Activated CD4-positive, alpha-beta T cell treated with anti-CD3 and anti-CD28 coated beads, Interleukin-2, amount 10 ng/mL, durations not matched to agents 24 days and 14 days (primary cell): ENCODE results near the gene PPP1CA. TPM values are rescaled to one million over a fixed set of nuclear protein-coding genes. Genes with fewer than 3 reads are reported as not detected.
A peak's percentile ranks its signal among the peaks of the same experiment; 100 is the strongest.

Experiments used
- DNase-seq: peaks from one replicate; pipeline ENCODE4 v3.0.0; 2022
- H3K27ac Mint-ChIP-seq: one replicate; pipeline ENCODE4 v1.8.0; 2022; ENCODE audit warnings: mild to moderate bottlenecking, mixed read lengths
- H3K27me3 Mint-ChIP-seq: one replicate; pipeline ENCODE4 v1.8.0; 2022; ENCODE audit warnings: mixed read lengths
- H3K36me3 Mint-ChIP-seq: one replicate; pipeline ENCODE4 v1.8.0; 2022; ENCODE audit warnings: low read depth, mild to moderate bottlenecking, mixed read lengths
- H3K4me1 Mint-ChIP-seq: one replicate; pipeline ENCODE4 v1.8.0; 2021; ENCODE audit warnings: mixed read lengths
- H3K4me3 Mint-ChIP-seq: one replicate; pipeline ENCODE4 v1.8.0; 2022; ENCODE audit warnings: mild to moderate bottlenecking, moderate library complexity, mixed read lengths
- H3K9me3 Mint-ChIP-seq: one replicate; pipeline ENCODE4 v1.8.0; 2021; ENCODE audit warnings: mixed read lengths
- intact Hi-C: fragments of 100-400 bp; cut with micrococcal nuclease; formaldehyde crosslinking; loops from one replicate; pipeline ENCODE4 v1.15.1; 2023
- total RNA-seq: library from RNA; stranded (reverse); gene quantifications from 2 replicates; pipeline ENCODE4 v1.2.3, GENCODE V29; 2022

PPP1CA gene
- total RNA-seq, 1 donor from 2014 or later, result 252 TPM

DNA sequence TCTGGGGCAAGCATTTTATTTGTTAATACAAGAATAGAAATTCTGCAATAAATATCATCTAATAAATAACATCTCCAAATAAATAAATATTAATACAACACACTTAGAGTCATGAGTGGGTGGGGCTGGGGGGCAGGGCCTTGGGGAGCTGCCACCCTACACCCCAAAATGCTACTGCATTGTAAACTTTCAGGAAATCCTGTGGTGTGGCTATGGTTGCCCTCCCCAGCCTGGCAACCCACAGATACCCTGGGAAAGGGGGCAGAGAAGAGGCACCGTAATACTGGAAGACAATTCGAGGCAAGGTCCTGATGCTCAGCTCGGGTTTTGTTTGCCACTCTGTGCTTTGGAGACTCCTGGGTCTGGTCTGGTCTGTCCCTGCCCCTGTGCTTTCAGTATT, 37.5 kb downstream of the PPP1CA start:
- H3K9me3 Mint-ChIP-seq, result no peaks in the 10 kb centered on the region
- no peaks in the 10 kb centered on the region for H3K36me3 Mint-ChIP-seq
- H3K4me1 Mint-ChIP-seq, result peaks cover 13% of the 10 kb centered on the region
- no peak overlapping the region for H3K4me3 Mint-ChIP-seq
- no peak for DNase-seq
- intact Hi-C loops, result no loop called here
- H3K27me3 Mint-ChIP-seq, result peaks cover 50% of the 10 kb centered on the region
- H3K27ac Mint-ChIP-seq, result no peak overlapping the region

DNA sequence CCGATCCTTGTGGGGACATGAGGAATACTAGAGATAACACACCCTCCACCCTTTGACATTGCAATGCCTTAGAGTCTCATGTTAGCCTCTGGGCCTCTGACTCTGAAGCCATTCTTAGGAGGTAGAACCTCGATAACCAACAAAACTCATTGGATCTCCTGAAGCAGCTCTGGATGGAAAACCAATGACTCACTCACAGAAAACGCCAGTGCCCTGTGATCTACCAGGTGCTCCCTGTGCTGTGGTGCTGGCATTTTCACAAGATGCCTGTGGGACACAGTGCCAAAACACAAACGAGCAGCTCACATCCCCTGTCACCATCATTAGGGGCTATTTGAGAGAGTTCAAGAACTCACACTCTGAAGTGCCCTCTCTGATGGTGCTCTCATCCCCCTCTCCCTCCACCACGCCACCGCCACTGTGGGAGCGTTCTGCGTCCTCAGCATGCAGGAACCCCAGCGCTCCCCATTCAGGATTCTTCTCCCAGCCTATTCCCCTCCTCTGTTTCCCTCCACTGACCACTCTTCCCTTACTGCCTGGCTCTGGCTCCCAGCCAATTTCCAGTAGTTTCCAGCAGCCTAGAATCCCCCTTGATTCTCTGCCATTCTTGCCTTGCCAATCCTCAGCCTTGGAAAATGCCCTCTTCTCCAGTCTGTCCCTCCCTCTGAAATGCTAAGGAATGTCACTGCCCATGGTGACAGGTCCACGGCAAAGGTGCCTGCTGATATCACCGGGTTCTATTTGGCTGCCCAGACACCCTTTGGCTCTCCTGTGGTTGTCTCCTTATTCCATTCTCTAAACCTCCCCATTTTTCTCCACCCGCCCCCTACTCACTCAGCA, 43.6 kb downstream of the PPP1CA start:
- Mint-ChIP-seq H3K4me3 (no peak overlapping the region), H3K36me3 (no peaks in the 10 kb centered on the region), H3K4me1 (peaks cover 25% of the 10 kb centered on the region), H3K9me3 (no peaks in the 10 kb centered on the region), H3K27me3 (peaks cover 33% of the 10 kb centered on the region), H3K27ac (no peak overlapping the region)
- no peak for DNase-seq
- intact Hi-C loops, result loop anchor here (1.0 to 10.0 kb wide), 2 partner anchors 24 to 227 kb away; partner anchors contain the start of gene GSTP1

DNA sequence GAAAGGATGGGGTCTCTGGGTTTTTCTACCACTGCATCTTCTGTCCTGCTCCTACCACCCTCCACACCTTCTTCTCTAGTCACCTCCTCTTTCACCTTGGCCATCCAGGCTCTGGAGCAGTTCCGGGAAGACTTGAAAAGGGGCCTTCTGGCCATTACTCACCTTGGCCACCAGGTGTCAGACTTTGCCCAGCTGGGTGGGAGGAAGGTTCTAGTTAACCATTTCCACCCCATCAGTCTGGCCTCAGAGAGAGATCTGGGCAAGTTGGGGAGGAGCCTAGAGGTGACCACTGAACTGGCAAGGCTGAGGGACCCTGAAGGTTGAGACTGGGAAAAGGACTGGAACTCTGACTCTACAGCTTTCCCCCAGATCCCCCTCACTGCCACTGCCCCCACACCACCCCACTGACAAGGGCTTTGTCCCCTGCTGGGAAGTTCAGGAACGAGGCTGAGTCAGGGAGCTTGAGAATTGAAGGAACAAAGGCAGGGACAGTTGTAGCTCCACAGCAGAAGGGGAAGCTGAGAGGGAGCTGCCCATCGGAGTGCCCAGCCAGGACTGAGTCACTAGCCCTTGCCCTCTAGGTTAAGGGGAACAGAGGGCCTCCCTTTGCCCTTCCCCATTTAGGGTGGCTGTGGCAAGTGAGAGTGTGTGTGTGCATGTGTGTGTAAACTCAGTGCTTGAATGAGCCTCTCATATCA, 44.6 kb downstream of the PPP1CA start:
- intact Hi-C loops, result loop anchor here (1.0 to 10.0 kb wide), 2 partner anchors 25 to 228 kb away; partner anchors contain the start of gene GSTP1
- H3K4me1 Mint-ChIP-seq, result peaks cover 31% of the 10 kb centered on the region
- DNase-seq, result peak; percentile 92
- H3K4me3 Mint-ChIP-seq, result peak overlapping the region; percentile 67
- H3K36me3 Mint-ChIP-seq, result no peaks in the 10 kb centered on the region
- H3K27me3 Mint-ChIP-seq, result peaks cover 24% of the 10 kb centered on the region
- peak overlapping the region; percentile 88 for H3K27ac Mint-ChIP-seq
- H3K9me3 Mint-ChIP-seq, result no peaks in the 10 kb centered on the region

DNA sequence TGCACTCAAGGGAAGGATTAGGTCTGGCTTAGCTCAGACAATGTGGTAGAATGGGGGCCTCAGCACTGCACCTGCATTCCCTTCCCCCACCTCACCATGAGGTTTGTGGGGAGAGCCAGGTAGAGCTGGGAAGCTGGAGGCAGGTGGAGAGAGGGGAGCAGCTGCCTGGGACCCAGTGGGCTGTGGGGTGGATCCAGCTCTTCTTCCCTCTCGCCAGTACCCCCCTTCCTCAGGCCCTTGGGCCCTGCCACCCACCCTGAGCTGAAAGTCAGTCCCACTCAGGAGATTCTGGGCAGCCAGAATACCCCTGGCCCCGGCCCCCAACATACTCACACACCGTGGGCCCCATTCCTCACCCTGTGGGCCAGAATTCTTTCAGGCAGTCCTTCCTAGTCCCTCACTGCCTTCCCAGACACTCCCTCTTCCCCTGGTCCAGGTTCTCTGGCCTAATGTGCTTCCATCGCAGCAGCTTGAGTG, 45.2 kb downstream of the PPP1CA start:
- no peak for DNase-seq
- Mint-ChIP-seq H3K27me3 (peaks cover 19% of the 10 kb centered on the region), H3K36me3 (no peaks in the 10 kb centered on the region), H3K4me3 (peak overlapping the region; percentile 67), H3K27ac (peak overlapping the region; percentile 88), H3K4me1 (peaks cover 35% of the 10 kb centered on the region), H3K9me3 (no peaks in the 10 kb centered on the region)
- intact Hi-C loops, result loop anchor here (10.0 kb wide), 1 partner anchor 228 kb away; the partner anchor contains the start of gene GSTP1

DNA sequence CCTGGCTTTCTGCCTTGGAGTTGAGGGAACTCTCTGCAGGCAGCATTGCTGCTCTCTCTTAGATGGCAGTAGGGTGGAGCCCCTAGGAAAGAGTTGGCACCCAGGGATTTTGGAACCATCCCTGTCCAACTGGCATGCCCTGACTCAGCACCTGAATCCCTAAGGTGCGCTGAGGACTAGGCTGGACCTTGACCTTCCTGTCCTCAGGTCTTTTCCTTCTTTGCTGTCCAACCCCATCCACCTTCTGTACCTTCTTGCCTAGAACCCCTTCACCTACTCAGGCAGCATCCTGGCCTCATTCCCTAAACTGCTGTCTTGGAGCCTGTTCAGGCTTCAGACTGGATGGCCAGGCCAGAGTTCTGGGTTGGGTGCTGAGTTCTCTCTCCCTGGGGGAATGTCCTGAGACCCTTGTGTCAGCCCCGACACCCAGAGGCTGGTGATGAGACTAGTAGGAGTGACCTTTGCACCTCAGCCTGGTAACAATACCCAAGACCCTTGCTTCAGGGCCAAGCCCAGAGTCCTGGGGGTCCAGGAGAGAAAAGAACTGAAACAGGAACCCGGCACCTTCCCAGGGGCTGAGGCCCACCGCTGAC, 45.8 kb downstream of the PPP1CA start:
- no peak overlapping the region for H3K4me3 Mint-ChIP-seq

DNA sequence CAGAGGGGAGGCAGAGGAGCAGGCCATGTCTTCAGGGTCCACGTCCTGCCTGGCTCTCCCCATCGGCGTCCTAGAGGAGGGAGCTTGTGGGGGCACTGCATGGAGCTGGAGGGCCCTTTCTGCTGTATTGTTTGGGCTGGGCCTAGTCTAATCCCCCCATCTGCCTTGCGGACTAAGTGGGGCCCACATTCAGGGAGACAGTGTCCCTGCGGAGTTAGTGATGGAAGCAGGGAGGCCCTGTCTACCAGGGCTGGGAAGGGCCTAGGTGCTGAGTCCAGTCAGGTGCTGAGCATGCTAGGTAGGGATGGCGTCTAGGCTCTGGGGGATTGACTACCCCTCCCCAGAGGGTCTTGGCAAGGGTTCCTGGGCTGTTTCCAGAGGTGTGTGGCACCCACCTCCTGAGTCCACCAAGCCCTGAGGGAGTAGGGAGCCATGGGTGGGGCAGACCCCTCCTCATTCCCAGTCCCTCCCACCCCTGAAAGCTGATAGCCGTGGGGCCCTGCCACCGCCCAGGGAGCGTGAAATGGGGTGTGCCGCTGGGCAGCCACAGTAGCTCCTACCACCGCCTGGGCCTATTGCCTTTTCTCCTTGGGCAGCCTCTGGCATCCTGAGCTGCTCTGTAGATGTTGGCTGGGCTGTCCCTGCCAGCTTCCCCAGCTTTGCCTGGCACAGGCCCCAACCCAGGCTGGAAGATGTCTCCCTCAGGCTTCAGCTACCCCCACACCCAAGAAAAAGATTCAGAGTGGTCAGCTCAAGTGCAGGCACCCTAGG, 46.5 kb downstream of the PPP1CA start:
- H3K4me1 Mint-ChIP-seq, result peaks cover 37% of the 10 kb centered on the region
- H3K9me3 Mint-ChIP-seq, result no peaks in the 10 kb centered on the region
- H3K4me3 Mint-ChIP-seq, result no peak overlapping the region
- intact Hi-C loops, result loop anchor here (10.0 kb wide), 1 partner anchor 230 kb away; the partner anchor contains the start of gene GSTP1
- H3K27ac Mint-ChIP-seq, result peak overlapping the region; percentile 98
- peaks cover 2% of the 10 kb centered on the region for H3K36me3 Mint-ChIP-seq
- DNase-seq, result no peak
- peaks cover 13% of the 10 kb centered on the region for H3K27me3 Mint-ChIP-seq

More for the DNA sequence above, 45.8 kb downstream of the PPP1CA start:
- DNase-seq, result no peak
- H3K27ac Mint-ChIP-seq, result peak overlapping the region; percentile 65
- intact Hi-C loops, result loop anchor here (10.0 kb wide), 1 partner anchor 229 kb away; the partner anchor contains the start of gene GSTP1
- peaks cover 37% of the 10 kb centered on the region for H3K4me1 Mint-ChIP-seq
- peaks cover 2% of the 10 kb centered on the region for H3K36me3 Mint-ChIP-seq
- H3K9me3 Mint-ChIP-seq, result no peaks in the 10 kb centered on the region
- peaks cover 15% of the 10 kb centered on the region for H3K27me3 Mint-ChIP-seq

DNA sequence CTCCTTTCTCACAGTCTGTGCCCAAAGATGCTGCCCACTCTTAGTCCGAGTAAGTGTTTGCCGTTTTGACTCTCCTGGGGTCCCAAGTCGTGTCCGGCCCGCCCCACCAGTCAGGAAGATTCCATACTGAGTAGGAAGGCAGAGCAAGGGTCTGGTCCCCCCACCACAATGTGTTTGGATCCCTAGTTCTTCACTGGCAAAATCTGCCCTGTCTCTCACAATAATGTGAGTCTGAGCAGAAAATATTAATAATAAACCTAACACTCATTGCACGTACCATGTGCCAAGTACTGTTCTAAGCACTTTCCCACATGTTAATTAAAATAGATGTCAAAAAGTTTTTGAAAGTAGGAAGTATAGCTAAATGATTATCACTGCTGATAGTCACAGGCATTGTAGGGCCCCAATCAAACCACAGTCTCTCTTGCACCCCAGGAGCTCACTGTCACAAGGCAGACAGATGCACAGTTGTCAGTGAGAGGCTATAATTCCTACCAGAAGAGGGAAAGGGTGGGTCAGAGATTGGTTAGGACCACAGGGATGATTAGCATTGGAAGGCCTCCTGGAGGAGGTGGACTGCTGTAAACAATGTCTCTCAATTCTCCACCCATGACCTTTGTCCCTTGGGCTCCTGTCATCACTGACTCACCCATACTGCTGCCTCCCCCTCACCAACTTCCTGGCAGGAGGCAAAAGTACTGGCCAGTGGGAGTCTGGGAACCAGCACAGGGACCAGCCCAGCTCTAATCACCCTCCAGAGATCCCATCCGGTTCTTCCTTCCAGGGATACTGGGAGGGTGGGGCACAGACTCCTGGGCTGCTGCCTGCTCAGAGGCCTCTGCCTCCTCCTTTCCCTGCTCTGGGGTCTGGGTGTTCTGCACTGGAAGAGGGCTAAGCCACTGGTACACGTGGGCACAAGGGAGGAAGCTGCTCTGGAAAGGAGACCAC, 47.3 kb downstream of the PPP1CA start:
- Mint-ChIP-seq H3K4me3 (peak overlapping the region; percentile 97), H3K4me1 (peaks cover 39% of the 10 kb centered on the region), H3K27me3 (peaks cover 13% of the 10 kb centered on the region), H3K36me3 (peaks cover 2% of the 10 kb centered on the region), H3K27ac (peak overlapping the region; percentile 98), H3K9me3 (no peaks in the 10 kb centered on the region)
- intact Hi-C loops, result loop anchor here (10.0 kb wide), 1 partner anchor 230 kb away; the partner anchor contains the start of gene GSTP1
- peak; percentile 69 for DNase-seq

DNA sequence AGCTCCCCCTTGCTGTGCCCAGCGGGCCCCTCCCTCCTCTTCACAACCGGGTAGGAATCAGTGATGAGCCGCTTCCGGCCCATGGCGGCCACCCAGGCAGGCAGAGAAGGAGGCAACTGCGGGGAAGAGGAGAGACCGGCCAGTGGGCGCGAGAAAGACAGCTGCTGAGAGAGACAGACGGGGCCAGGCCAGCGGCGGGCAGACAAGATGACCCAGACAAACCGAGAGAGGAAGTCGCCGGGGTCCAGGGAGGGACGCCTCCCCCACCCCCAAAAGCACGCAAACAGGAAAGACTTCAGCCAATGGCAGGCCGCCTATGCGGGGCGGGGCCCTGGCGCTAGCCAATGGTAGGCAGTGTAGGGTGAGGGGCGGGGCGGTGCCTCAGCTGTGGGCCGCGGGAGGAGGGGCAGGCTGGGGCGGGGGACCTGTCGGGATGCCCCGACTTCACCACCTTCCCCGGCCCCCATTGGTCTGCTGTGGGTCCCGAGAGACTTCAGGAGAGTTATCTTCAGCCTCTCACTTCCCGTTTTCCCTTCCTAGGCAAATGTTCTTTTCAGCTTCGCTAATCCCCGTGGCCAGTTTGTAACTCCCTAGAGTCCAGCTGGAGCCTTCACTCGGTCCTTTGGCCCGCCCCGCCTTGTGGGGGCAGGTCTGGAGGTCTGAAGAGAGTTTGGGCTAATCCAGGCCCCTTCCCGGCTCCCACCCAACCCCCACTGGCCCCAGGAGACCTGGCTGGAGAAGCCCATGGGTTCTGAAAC, 48.2 kb downstream of the PPP1CA start, which contains the start of gene POLD4:
Gene POLD4 (minus strand): TSS at position 230 of the 758 bp plus-strand sequence. CDS start 147 bp downstream, at position 83.
- intact Hi-C loops, result loop anchor here (1.0 to 10.0 kb wide), 4 partner anchors 29 to 231 kb away; partner anchors contain the start of genes GSTP1 and RPS6KB2
- H3K27me3 Mint-ChIP-seq, result peaks cover 5% of the 10 kb centered on the region
- peak within 1 kb of the TSS; percentile 98 for H3K27ac Mint-ChIP-seq
- peak within 1 kb of the TSS; percentile 97 for H3K4me3 Mint-ChIP-seq
- DNase-seq, result peak; percentile 99
- peaks cover 41% of the 10 kb centered on the region for H3K4me1 Mint-ChIP-seq
- no peaks in the 10 kb centered on the region for H3K9me3 Mint-ChIP-seq
- H3K36me3 Mint-ChIP-seq, result peaks cover 2% of the 10 kb centered on the region

DNA sequence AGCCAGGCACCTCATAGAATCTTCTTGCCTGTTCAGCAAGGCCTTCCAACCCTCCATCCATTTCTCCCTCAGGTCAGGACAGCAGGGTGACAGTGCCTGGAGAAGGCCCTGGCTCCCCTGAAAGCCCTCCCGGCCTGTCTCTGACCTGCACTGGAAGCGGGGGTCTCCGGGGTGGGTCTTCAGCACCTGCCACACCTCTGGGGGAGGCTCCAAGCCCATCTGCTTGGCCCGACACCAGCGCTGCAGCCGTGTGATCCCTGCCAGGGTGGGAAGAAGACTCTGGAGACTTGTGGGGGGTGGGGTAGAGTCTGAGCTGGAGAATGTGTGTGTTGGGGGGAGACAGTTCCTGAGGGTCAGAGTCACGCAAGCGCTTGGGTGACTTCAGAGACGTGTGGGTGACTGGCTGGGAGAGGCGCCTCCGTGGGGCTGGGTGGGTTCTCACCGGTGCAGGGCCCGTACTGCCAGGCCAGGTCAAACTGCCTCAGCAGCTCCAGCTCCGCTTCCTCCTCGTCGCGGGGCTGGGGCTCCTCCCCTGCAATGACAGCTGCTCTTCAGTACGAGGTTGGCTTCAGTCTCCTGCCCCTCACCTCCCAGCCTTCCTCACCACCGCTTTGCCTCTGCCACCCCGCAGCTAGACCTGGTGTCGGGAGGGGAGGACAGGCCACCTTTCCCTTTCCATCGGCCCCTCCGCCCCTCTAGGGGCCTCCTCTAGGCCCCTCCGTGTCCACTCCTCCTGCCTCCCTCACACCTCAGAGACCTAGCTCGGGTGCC, 48.9 kb downstream of the PPP1CA start:
- H3K27me3 Mint-ChIP-seq, result no peaks in the 10 kb centered on the region
- peaks cover 2% of the 10 kb centered on the region for H3K36me3 Mint-ChIP-seq
- H3K27ac Mint-ChIP-seq, result peak overlapping the region; percentile 98
- no peaks in the 10 kb centered on the region for H3K9me3 Mint-ChIP-seq
- H3K4me3 Mint-ChIP-seq, result peak overlapping the region; percentile 97
- intact Hi-C loops, result loop anchor here (1.0 to 10.0 kb wide), 4 partner anchors 30 to 232 kb away; partner anchors contain the start of genes GSTP1 and RPS6KB2
- H3K4me1 Mint-ChIP-seq, result peaks cover 41% of the 10 kb centered on the region
- peak; percentile 61 for DNase-seq

DNA sequence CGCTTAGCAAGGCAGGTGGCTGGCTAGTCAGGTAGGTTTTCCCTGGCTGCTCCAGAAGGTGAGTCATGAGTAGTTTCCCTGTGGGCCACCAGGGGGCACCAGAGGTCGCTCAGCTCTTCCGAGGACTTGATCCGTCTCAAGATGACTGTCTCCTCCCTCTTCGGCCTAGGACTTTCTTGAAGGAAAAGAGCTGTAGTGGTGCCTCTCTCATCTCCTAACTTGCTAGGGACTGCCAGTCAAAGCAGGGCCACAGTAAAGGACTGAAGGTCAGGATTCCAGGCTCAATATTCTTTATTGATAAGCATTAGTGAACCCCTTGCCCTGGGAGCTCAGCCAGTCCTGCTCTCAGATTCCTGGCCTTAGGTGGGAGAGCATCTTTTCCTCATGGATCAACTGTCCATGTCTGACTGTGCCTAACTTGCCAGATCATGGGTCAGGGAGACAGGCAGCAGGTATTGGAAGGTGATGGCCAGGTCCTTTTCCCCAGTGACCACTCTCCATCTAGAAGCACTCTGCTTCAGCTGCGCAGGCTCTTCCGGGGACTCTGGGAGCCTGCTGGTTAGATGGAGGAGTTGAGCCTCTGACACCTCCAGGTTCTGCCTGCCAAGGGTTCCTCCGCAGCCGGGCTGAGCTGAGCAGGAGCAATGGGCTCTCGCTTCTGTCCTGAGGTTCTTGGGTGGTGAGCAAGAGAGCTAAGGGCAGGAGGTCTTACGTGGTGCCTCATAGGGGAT, 50.2 kb downstream of the PPP1CA start:
- Mint-ChIP-seq H3K27ac (peak overlapping the region; percentile 59), H3K4me3 (peak overlapping the region; percentile 63), H3K36me3 (peaks cover 2% of the 10 kb centered on the region), H3K9me3 (no peaks in the 10 kb centered on the region), H3K4me1 (peaks cover 37% of the 10 kb centered on the region), H3K27me3 (no peaks in the 10 kb centered on the region)
- peak; percentile 88 for DNase-seq
- intact Hi-C loops, result loop anchor here (2.0 to 10.0 kb wide), 3 partner anchors 77 to 233 kb away; partner anchors contain the start of genes GSTP1 and RPS6KB2
